ENCODE results near the gene PACRG. TPM values are rescaled to one million over a fixed set of nuclear protein-coding genes. Genes with fewer than 3 reads are reported as not detected.

PACRG gene
- total and polyA plus RNA-seq, 10 of the 15 experiments (the other 5 are each of a cell fraction or from before 2014, with no cell fraction given): not detected

- RAD21 ChIA-PET (ENCODE audit: unreplicated experiment): no interaction called here
Observed at GRCh38 chr6:163311830-163312229, 584.1 kb downstream of the PACRG start.

More at GRCh38 chr6:163311830-163312229, 584.1 kb downstream of the PACRG start:
- TF ChIP-seq SUPT20H (IDR thresholded peaks at IDR 0.05; ENCODE audit: borderline replicate concordance, control insufficient read depth, low read depth, low read length) (no peak), BCLAF1 (IDR thresholded peaks at IDR 0.05) (no peak)
- Histone ChIP-seq H3K4me1 (ENCODE audit: control insufficient read depth, insufficient read depth, low read length) (no peaks in the 10 kb centered on the region), H3K4me2 (ENCODE audit: control insufficient read depth, insufficient read depth) (no peak overlapping the region), H3K27me3 (replicated peaks in 1 of 2; ENCODE audit: control insufficient read depth in 2 of 2, insufficient read depth in 2 of 2, low read length in 1 of 2) (no peaks in the 10 kb centered on the region; a peak in 2 of 4 replicates), H3K27ac (ENCODE audit: control insufficient read depth, insufficient read depth) (no peak overlapping the region), H3K4me3 (no peak overlapping the region), H3K9me3 (replicated peaks; ENCODE audit: control insufficient read depth, insufficient read depth, low read length) (no peaks in the 10 kb centered on the region), H4K20me1 (ENCODE audit: control insufficient read depth, insufficient read depth) (no peaks in the 10 kb centered on the region), H3K36me3 (ENCODE audit: control insufficient read depth in 2 of 2, insufficient read depth in 2 of 2, low read length in 1 of 2) (no peaks in the 10 kb centered on the region), H3K79me2 (ENCODE audit: control insufficient read depth, insufficient read depth, low read length) (no peaks in the 10 kb centered on the region), H2AFZ (ENCODE audit: control insufficient read depth, low read depth, low read length) (no peak overlapping the region), H3K9ac (ENCODE audit: control insufficient read depth, insufficient read depth, low read length) (no peak overlapping the region)
- ChIA-PET SMC1A (ENCODE audit: uncharacterized antibody, unreplicated experiment) (no interaction called here), CTCF (no interaction called here), POLR2A (no interaction called here)
- 17% methylated on average over 3 of the region's 3 CpGs for WGBS (ENCODE audit: insufficient coverage, insufficient replicate concordance, low lambda C conversion rate, missing lambda C conversion rate)
- intact Hi-C loops (cut with micrococcal nuclease; ENCODE audit: unreplicated experiment) (no loop called here), in situ Hi-C loops (cut with MboI) (no loop called here)
- no peak for FAIRE-seq
- ATAC-seq: no peak
- no TSS peak for BruUV-seq (replicated peaks)
- no peak for DNase-seq (ENCODE audit: low read depth, low spot score)
